Sigmoid colon (tissue), 7 donors: Measurements from ENCODE around the gene MYO1H. TPM values are rescaled to one million over a fixed set of nuclear protein-coding genes. Genes with fewer than 3 reads are reported as not detected.
A peak's percentile ranks its signal among the peaks of the same experiment; 100 is the strongest.

ENCODE experiments used
- DNase-seq: peaks from one replicate; pipeline ENCODE4 v3.0.0-alpha.2; 2019
- H3K27ac ChIP-seq, 4 donors: fragments of 200-600 bp; sonication (generic); one replicate each; pipeline ENCODE4 v1.5.1; 2016 to 2019; ENCODE audit warnings: mild to moderate bottlenecking in 1 of 4
- H3K27me3 ChIP-seq, 3 donors: fragments of 200-600 bp; sonication (generic); one replicate each; pipeline ENCODE4 v1.5.1; 2019; ENCODE audit warnings: mild to moderate bottlenecking in 1 of 3
- H3K36me3 ChIP-seq, 4 donors: fragments of 200-600 bp; sonication (generic); one replicate each; pipeline ENCODE4 v1.5.1; 2016 to 2019
- H3K4me1 ChIP-seq, 4 donors: fragments of 200-600 bp; sonication (generic); one replicate each; pipeline ENCODE4 v1.5.1; 2017 to 2019
- H3K4me3 ChIP-seq, 4 donors: fragments of 200-600 bp; sonication (generic); one replicate each; pipeline ENCODE4 v1.5.1; 2017 to 2019; ENCODE audit warnings: mild to moderate bottlenecking in 2 of 4, moderate library complexity in 1 of 4
- H3K9me3 ChIP-seq, 4 donors: fragments of 200-600 bp in 3 of 4; sonication (generic) in 3 of 4; one replicate each; pipeline versions ENCODE4 v1.5.1 to v1.6.1; 2013 to 2019
- CTCF ChIP-seq, 4 experiments: fragments of 450-650 bp in 3 of 4; fragments of 200-600 bp in 1 of 4; IDR thresholded peaks; one replicate each; pipeline ENCODE4 v1.5.1; 2016 to 2019; ENCODE audit warnings: antibody characterized with exemption in 4 of 4, mild to moderate bottlenecking in 3 of 4, moderate library complexity in 2 of 4
- EP300 ChIP-seq, 4 donors: sonication (generic); formaldehyde crosslinking; IDR thresholded peaks; one replicate each; pipeline ENCODE4 v1.6.1; 2017; ENCODE audit warnings: antibody characterized with exemption in 4 of 4
- POLR2A ChIP-seq, 2 donors: fragments of 450-650 bp; IDR thresholded peaks; one replicate each; pipeline ENCODE4 v1.6.1; 2016; ENCODE audit warnings: antibody characterized with exemption in 2 of 2, mild to moderate bottlenecking in 2 of 2, moderate library complexity in 2 of 2
- POLR2AphosphoS5 ChIP-seq, 4 donors: sonication (generic); formaldehyde crosslinking; IDR thresholded peaks; one replicate each; pipeline ENCODE4 v1.6.1; 2017; ENCODE audit warnings: antibody characterized with exemption in 4 of 4
- WGBS, 2 donors: extraction: QIAGEN DNeasy Blood & Tissue Kit; methylation state at CpG; one replicate each; pipeline ENCODE4 v1.1.7; 2013; 5-methylcytosine and 5-hydroxymethylcytosine counted together
- intact Hi-C: fragments of 100-400 bp; cut with DNase I; formaldehyde crosslinking; loops from one replicate; pipeline ENCODE4 v1.15.1; 2023
- polyA plus RNA-seq, 3 donors: library from polyadenylated mRNA; stranded (reverse); fragments of 200-250 nt; gene quantifications; one replicate each; pipeline ENCODE4 v1.2.3, GENCODE V29; 2013
- total RNA-seq, 4 donors: library from RNA; depleted of rRNA; stranded (reverse); fragments of >200 nt; gene quantifications; one replicate each; pipeline ENCODE4 v1.1.0, GENCODE V29; 2016
- donor health status: healthy with polysubstance abuse.
- donor health status: Bipolar disorder and iron deficiency.
- donor health status: healthy.

MYO1H gene
- total and polyA plus RNA-seq, 7 donors, result 0.07 TPM; not detected in 6

GRCh38 chr12:109463756-109464155 is 116.1 kb downstream of the MYO1H start:
- Histone ChIP-seq H3K27me3 (no peaks in the 10 kb centered on the region), H3K4me3 (peak overlapping the region in 3 of 4 donors; percentile 14 to 33 (median 24)), H3K27ac (peak overlapping the region; percentile 92 to 98 (median 96)), H3K4me1 (peaks cover 0 to 100% (median 98%) of the 10 kb centered on the region in 4 donors), H3K36me3 (peaks cover under 1 to 20% (median 11%) of the 10 kb centered on the region in 4 donors), H3K9me3 (no peaks in the 10 kb centered on the region)
- no peak for DNase-seq
- TF ChIP-seq CTCF (IDR thresholded peaks at IDR 0.05) (no peak), POLR2AphosphoS5 (IDR thresholded peaks at IDR 0.05) (no peak), POLR2A (IDR thresholded peaks at IDR 0.05) (no peak), EP300 (IDR thresholded peaks at IDR 0.05) (no peak)
- 68 to 82% methylated on average over 5 of the region's 5 CpGs for WGBS, 2 donors
- intact Hi-C loops, result loop anchor here (5.0 kb wide), 1 partner anchor 351 kb away; no protein-coding TSS in a partner anchor

- Histone ChIP-seq H3K27ac (peak overlapping the region; percentile 92 to 98 (median 96)), H3K9me3 (no peaks in the 10 kb centered on the region), H3K27me3 (no peaks in the 10 kb centered on the region), H3K36me3 (peaks cover 3 to 28% (median 19%) of the 10 kb centered on the region in 4 donors), H3K4me1 (peaks cover 0 to 100% (median 95%) of the 10 kb centered on the region in 4 donors), H3K4me3 (no peak overlapping the region)
- peak; percentile 63 for DNase-seq
- TF ChIP-seq POLR2AphosphoS5 (IDR thresholded peaks at IDR 0.05) (no peak), POLR2A (IDR thresholded peaks at IDR 0.05) (no peak), EP300 (IDR thresholded peaks at IDR 0.05) (no peak), CTCF (IDR thresholded peaks at IDR 0.05) (no peak)
- WGBS, 2 donors, result 90 to 91% methylated on average over 14 of the region's 14 CpGs
- intact Hi-C loops, result loop anchor here (5.0 kb wide), 1 partner anchor 352 kb away; no protein-coding TSS in a partner anchor
These were observed 117.1 kb downstream of the MYO1H start for GRCh38 chr12:109464642-109465351.

GRCh38 chr12:109466305-109466704 is 118.6 kb downstream of the MYO1H start:
- Histone ChIP-seq H3K4me1 (peaks cover 0 to 99% (median 95%) of the 10 kb centered on the region in 4 donors), H3K27ac (peak overlapping the region; percentile 92 to 98 (median 96)), H3K27me3 (no peaks in the 10 kb centered on the region), H3K4me3 (no peak overlapping the region), H3K36me3 (peaks cover 3 to 26% (median 18%) of the 10 kb centered on the region in 4 donors), H3K9me3 (no peaks in the 10 kb centered on the region)
- intact Hi-C loops, result no loop called here
- no peak for TF ChIP-seq POLR2A (IDR thresholded peaks at IDR 0.05)
- peak in 3 of 4 donors; percentile 40 to 59 (median 49) for TF ChIP-seq EP300 (IDR thresholded peaks at IDR 0.05)
- peak; percentile 21 to 88 (median 78) for TF ChIP-seq POLR2AphosphoS5 (IDR thresholded peaks at IDR 0.05)
- no peak for DNase-seq
- 83 to 93% methylated on average over 2 of the region's 2 CpGs for WGBS, 2 donors

GRCh38 chr12:109466821-109467220 is 119.1 kb downstream of the MYO1H start:
- 70 to 94% methylated on average over 3 of the region's 3 CpGs for WGBS, 2 donors
- TF ChIP-seq CTCF (IDR thresholded peaks at IDR 0.05) (no peak), EP300 (IDR thresholded peaks at IDR 0.05) (no peak)
- Histone ChIP-seq H3K9me3 (no peaks in the 10 kb centered on the region), H3K36me3 (peaks cover 3 to 26% (median 19%) of the 10 kb centered on the region in 4 donors), H3K4me1 (peaks cover 0 to 99% (median 94%) of the 10 kb centered on the region in 4 donors), H3K27me3 (no peaks in the 10 kb centered on the region), H3K4me3 (no peak overlapping the region), H3K27ac (peak overlapping the region; percentile 92 to 98 (median 96))
- DNase-seq, result no peak
- intact Hi-C loops, result no loop called here

GRCh38 chr12:109467978-109468676 is 120.4 kb downstream of the MYO1H start:
- WGBS, 2 donors, result 41 to 67% methylated on average over 7 of the region's 8 CpGs
- Histone ChIP-seq H3K36me3 (peaks cover 3 to 26% (median 19%) of the 10 kb centered on the region in 4 donors), H3K27me3 (no peaks in the 10 kb centered on the region), H3K27ac (peak overlapping the region; percentile 92 to 98 (median 96)), H3K9me3 (no peaks in the 10 kb centered on the region), H3K4me3 (no peak overlapping the region), H3K4me1 (peaks cover 0 to 93% (median 89%) of the 10 kb centered on the region in 4 donors)
- no peak for DNase-seq
- intact Hi-C loops, result no loop called here
- TF ChIP-seq POLR2A (IDR thresholded peaks at IDR 0.05) (no peak), CTCF (IDR thresholded peaks at IDR 0.05) (no peak), EP300 (IDR thresholded peaks at IDR 0.05) (no peak), POLR2AphosphoS5 (IDR thresholded peaks at IDR 0.05) (no peak)
